CD4-positive, alpha-beta T cell treated with Interleukin-17A for 4 hours (primary cell): ENCODE results near the gene OLFM1.

Experiments used
- DNase-seq: peaks from one replicate; pipeline ENCODE4 v3.0.0-alpha.2; 2020; ENCODE audit warnings: mixed read lengths

Gene OLFM1

GRCh38 chr9:135077497-135078200 is 9.8 kb upstream of the OLFM1 start:
- no peak for DNase-seq

GRCh38 chr9:135078361-135078821 is 9.1 kb upstream of the OLFM1 start:
- no peak for DNase-seq

- no peak for DNase-seq
Observed at GRCh38 chr9:135079018-135079417, 8.4 kb upstream of the OLFM1 start.

- DNase-seq, result no peak
Observed at GRCh38 chr9:135079676-135080075, 7.8 kb upstream of the OLFM1 start.

- no peak for DNase-seq
Observed at GRCh38 chr9:135080286-135081263, 6.9 kb upstream of the OLFM1 start.

GRCh38 chr9:135081264-135081660 is 6.2 kb upstream of the OLFM1 start:
- DNase-seq, result no peak

GRCh38 chr9:135081731-135082130 is 5.7 kb upstream of the OLFM1 start:
- DNase-seq, result no peak

GRCh38 chr9:135082536-135082935 is 4.9 kb upstream of the OLFM1 start:
- DNase-seq, result no peak

GRCh38 chr9:135083241-135083810 is 4.1 kb upstream of the OLFM1 start:
- DNase-seq, result no peak

GRCh38 chr9:135083831-135084230 is 3.6 kb upstream of the OLFM1 start:
- no peak for DNase-seq

- no peak for DNase-seq
Observed at GRCh38 chr9:135084262-135084661, 3.2 kb upstream of the OLFM1 start.

- no peak for DNase-seq
Observed at GRCh38 chr9:135084881-135085760, 2.3 kb upstream of the OLFM1 start.

GRCh38 chr9:135085830-135086546 is 1.5 kb upstream of the OLFM1 start:
- no peak for DNase-seq

GRCh38 chr9:135086597-135087488 is 625 bp upstream of the OLFM1 start:
- DNase-seq, result no peak

- DNase-seq, result no peak
Observed at GRCh38 chr9:135087899-135088347, 455 bp downstream of the OLFM1 start.

- DNase-seq, result no peak
Observed at GRCh38 chr9:135088348-135088978, 995 bp downstream of the OLFM1 start.

GRCh38 chr9:135088979-135089847 is 1.7 kb downstream of the OLFM1 start:
- no peak for DNase-seq

GRCh38 chr9:135090081-135090480 is 2.6 kb downstream of the OLFM1 start:
- no peak for DNase-seq

- no peak for DNase-seq
Observed at GRCh38 chr9:135090547-135090946, 3.1 kb downstream of the OLFM1 start.
